HG03066 (cell line): ENCODE results near the gene EPN2.

Experiments
- ATAC-seq: cut with Tn5 transposase; IDR thresholded peaks from one replicate; pipeline ENCODE4 v1.9.1; 2021; ENCODE audit warnings: low read depth; ENCODE audit not compliant: unreplicated experiment

Gene EPN2

DNA sequence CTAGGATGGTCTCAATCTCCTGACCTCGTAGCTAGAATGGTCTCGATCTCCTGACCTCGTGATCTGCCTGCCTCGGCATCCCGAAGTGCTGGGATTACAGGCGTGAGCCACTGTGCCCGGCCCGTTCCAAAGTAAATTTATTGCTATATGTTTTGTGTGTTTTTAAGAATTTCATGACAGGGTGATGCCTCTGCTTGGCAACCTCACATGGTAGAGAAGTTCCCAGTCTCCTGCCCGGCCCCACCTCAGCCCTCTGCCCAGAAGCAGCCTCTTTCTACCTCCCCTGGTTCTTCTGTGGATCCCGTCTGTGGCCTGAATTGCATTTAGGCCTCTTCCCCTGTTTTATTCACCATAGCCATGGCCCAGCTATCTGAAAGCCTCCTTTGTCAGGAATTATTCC is 70.4 kb downstream of the EPN2 start:
- ATAC-seq, result no peak

DNA sequence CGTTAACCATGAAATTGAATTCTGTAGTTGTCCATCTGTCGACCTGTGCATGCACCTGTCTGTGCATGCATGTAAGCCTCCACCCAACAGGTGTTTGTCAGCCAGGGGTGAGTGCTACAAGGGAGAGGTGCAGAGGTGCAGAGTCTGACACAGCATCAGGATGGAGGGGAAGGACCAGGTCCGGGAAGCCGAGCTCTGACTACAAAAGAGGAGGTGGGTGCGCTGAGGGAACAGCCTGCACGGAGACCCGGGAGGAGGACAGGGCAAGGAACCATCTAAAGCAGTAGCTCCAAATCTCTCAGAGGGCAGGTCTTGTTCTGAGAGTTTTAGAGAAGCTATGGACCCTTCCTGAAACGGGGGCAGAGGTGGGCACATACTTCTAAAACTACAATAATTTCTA is 71.2 kb downstream of the EPN2 start:
- no peak for ATAC-seq

- no peak for ATAC-seq
Measured at GRCh38 chr17:19309701-19310100, 72.5 kb downstream of the EPN2 start.

DNA sequence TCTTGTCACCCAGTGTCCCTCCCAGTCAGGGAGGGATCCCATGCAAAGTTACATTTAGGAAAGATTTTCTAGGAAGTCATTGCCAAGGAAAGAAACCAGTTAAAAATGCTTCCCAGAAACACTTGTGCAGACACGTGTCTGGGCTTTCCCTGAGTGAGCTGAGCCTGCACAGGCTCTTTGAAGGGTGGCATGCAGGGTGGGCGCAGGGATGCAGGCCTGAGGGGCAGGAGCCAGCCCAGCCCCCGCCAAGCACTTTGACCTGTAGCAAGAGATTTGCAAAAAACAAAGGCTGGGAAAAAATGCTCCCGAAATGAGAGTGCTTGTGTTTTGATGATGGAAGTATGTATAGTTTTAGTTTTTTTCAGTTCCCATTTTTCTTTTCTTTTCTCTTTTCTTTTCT is 73.0 kb downstream of the EPN2 start:
- ATAC-seq, result no peak

- no peak for ATAC-seq
Measured at GRCh38 chr17:19311016-19311415, 73.8 kb downstream of the EPN2 start.

- ATAC-seq, result no peak
Measured at GRCh38 chr17:19311421-19312215, 74.5 kb downstream of the EPN2 start.

DNA sequence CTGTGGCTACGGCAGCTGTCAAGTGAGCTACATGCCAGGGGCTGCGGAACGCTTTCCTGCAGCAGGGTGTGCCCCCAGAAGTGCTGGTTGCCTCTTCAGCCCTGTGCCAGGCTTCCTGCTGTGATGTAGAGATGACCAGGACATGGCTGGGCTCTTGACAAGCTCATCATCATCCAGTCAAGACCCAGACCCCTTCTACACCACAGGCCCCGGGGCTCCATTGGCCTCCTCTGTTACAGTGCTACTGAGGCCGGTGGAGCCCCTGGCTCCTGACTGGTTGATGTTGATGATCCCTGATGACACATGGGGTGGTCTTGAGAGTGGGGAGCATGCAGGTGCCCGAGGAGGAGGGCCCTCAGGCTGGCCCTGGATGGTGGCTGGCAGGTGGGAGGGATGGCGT is 75.2 kb downstream of the EPN2 start:
- ATAC-seq, result no peak

- no peak for ATAC-seq
Measured at GRCh38 chr17:19313066-19313745, 76.0 kb downstream of the EPN2 start.

DNA sequence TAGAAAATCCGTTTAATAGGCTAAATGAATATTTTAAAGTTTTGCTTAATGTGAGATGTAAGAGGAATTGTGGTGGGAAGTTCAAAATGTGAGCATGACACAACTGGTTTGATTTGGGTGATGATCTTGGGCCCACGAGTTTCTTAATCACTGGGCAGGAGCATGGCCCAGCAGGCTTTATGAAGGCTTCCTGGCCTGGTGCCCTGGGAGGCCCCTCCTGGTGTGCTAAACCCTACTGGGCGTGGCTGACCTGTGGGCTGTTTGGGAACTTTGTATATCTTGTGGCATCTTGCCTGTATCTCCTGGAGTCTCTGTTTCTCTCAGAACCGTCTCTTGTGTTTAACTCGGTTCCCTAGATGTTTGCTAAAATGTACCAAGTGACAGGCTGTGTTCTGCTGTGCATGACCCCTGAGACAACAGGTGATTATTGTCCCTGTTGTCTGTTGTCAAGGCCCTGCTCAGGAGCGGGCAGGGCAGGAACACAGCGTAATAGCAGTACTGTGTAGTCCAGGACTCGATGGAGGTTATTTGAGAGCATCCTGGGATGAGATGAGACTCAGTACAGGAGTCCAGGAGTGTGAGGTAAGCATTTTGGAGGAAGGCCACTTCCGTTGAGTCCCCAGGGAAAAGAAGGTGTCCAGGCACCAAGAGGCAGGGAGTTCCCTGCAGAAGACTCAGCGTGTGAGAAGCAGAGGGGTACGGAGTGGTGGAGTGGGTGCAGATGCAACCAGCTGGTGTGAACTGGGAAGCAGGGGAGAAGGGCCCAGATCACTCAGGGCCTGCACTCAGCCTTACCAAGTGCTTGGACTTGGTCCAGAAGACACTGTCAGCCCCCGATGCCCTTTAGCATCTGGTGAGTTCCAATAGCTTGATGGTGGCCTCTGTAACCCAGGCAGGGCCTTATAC is 76.8 kb downstream of the EPN2 start:
- no peak for ATAC-seq

- ATAC-seq, result no peak
Measured at GRCh38 chr17:19315104-19315503, 77.9 kb downstream of the EPN2 start.

DNA sequence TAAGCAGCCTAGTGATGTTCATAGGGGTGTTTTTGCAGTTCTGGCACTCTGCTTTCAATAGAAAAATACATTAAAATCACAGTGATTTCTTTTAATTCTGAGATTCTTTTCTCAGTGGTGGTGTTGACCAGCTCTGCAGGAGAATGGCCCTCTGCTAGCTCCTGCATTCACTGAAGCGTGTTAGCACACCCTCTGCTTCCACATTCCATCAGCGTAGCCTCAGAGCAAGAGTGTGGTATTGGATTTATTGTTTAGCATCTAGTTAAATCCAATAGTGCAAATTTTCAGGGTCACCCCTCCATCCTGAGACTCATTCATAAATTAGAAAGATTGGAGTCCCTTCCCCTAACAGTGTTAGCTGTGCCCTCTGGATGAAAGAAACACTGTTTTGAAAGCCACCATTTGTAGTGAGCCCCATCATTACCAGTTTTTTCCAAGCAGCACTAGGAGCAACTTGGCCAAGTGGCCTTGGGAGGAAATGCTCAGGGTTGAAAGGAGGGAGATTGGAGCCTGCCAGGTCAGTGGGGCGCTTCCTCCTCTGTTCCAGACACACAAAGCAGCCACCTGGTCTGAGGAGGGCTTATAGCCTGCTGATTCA is 79.7 kb downstream of the EPN2 start:
- ATAC-seq, result no peak

DNA sequence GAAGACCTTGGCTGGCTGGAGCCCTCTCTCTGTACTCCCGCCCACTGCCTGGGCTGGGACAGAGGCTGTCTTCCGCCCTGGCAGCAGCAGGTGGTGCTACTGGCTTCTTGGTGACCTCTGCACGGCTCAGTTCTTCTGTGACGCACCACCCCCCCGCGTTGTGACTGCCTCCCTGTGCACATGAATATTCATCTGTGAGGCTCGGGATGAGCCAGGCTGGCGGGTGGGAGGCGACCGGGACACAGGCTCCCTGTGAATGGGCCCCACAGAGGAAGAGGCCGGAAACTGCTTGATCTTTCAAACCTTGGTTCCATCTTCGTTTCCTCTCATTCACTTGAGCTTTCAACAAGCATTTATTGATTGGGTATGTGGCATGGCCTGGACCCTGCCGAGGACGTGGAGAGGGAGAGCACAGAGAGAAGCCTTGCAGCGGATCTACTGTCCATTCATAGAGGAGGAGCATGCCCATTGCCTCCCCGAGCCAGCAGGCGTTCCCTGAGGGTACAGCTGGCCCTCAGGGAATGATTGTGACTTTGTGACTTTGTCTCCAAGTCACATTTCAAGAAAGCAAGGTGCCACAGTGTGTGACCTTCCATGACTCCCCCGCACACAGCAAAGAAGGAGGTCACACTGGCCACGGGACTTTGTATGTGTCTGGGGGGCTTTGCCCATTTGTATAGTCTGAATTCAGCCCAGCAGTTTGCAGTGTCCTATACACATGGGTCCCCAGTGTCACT is 80.4 kb downstream of the EPN2 start:
- no peak for ATAC-seq

- ATAC-seq, result no peak
Measured at GRCh38 chr17:19318611-19319010, 81.4 kb downstream of the EPN2 start.

- no peak for ATAC-seq
Measured at GRCh38 chr17:19319771-19320505, 82.8 kb downstream of the EPN2 start.

DNA sequence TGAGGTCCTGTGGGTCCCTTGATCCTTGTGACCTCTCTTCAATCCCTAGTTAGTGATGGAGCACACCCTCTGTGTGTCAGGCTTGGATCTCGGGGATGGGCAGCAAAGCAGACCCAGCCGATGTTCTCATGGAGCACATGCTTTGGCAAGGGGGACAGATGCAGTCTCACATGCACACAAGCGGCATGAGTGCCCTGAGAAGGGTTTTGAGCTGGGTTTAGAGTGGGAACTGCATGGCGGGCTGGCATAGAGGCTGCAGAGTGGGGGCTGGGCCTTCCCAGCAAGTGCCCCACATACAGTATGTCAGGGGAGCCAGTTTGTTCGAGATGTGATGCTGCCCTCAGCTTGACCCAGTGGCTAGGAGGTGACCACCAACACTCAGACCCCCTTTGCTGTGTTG is 83.7 kb downstream of the EPN2 start:
- no peak for ATAC-seq

- ATAC-seq, result no peak
Measured at GRCh38 chr17:19321481-19322128, 84.4 kb downstream of the EPN2 start.

GRCh38 chr17:19322129-19322505 is 85.0 kb downstream of the EPN2 start:
- no peak for ATAC-seq

DNA sequence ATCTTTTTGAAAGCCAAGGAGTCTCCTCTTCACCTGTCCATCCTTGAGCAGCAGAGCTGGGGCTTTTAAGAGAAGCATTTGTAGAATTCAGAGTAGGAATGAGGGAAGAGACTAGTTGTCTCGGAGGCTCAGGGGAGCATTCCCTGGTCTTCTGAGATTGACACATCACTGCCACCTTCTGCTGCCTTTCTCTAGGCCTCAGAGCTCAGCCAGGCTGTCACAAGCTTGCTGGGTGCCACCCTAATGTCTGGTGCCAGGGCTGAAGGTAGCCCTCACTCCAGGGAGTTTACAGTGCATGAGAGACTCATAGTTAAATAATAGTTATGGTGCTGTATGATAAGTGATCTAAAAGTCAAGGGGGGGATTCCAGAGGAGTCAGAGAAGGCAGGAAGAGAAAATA is 85.7 kb downstream of the EPN2 start:
- no peak for ATAC-seq

DNA sequence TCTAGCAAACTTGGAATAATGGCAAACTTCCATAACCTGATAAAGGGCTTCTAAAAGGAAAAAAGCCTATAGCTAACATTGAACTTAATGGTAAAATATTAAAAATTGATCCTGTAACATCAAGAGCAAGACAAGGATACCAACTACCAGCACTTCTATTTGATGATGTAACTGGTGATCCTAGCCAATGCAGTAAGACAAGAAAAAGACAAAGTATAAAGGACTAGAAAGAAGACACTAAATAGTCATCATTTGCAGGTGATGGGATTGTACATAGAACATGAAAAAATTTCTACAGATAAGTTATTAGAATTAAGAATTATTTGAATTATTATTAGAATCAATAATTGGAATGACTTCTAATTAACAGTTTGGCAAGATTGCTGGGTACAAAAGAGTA is 88.4 kb downstream of the EPN2 start:
- no peak for ATAC-seq
